Mesothelial cell of epicardium (in vitro differentiated cells): ENCODE measurements around the gene TPRKB. TPM values are rescaled to one million over a fixed set of nuclear protein-coding genes. Genes with fewer than 3 reads are reported as not detected.

Experiments
- DNase-seq, 2 experiments: peaks; one replicate each; pipeline ENCODE4 v3.0.0; 2021; ENCODE audit warnings: low spot score in 2 of 2; ENCODE audit not compliant: unreplicated experiment in 2 of 2
- H3K27ac Mint-ChIP-seq: 2 replicates; pipeline ENCODE4 v1.8.0; 2021; ENCODE audit warnings: mixed read lengths
- H3K27me3 Mint-ChIP-seq: 2 replicates; pipeline ENCODE4 v1.8.0; 2021; ENCODE audit warnings: low read depth, mixed read lengths
- H3K36me3 Mint-ChIP-seq: 2 replicates; pipeline ENCODE4 v1.8.0; 2021; ENCODE audit warnings: mixed read lengths
- H3K4me1 Mint-ChIP-seq: 2 replicates; pipeline ENCODE4 v1.8.0; 2021; ENCODE audit warnings: mixed read lengths
- H3K4me3 Mint-ChIP-seq: 2 replicates; pipeline ENCODE4 v1.8.0; 2021; ENCODE audit warnings: mild to moderate bottlenecking, moderate library complexity, mixed read lengths
- H3K9me3 Mint-ChIP-seq: 2 replicates; pipeline ENCODE4 v1.8.0; 2021; ENCODE audit warnings: mixed read lengths
- total RNA-seq: library from RNA; stranded (reverse); gene quantifications from 3 replicates; pipeline ENCODE4 v1.2.1, GENCODE V29; 2021
- TF ChIP-seq, protein P1 (sequence below): fragments of 200-600 bp; sonication (generic); IDR thresholded peaks from one replicate; pipeline ENCODE4 v1.5.0; 2021; ENCODE audit warnings: antibody characterized with exemption; ENCODE audit not compliant: unreplicated experiment

Gene TPRKB
- total RNA-seq, 1 donor from 2014 or later, result 35.0 TPM

GRCh38 chr2:73749314-73749713 is 12.2 kb upstream of the TPRKB start:
- no peak for DNase-seq
- Mint-ChIP-seq H3K4me3 (no peak overlapping the region), H3K36me3 (peaks cover 47% of the 10 kb centered on the region)

DNA sequence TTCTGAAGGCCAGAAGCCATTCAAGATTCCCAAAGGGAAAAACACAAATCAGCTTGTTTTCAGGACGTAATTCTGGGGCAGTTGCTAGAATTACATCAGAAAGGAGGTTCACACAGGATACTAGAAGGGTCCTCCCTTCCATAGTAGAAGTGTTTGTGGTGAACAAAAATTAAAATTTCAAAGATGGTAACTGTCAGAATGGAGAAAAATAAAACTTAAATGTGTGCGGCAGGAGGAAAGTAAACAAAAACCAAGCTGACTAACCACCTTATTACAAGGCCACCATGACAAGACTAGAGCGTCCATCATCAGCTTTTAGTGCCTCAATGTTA is 9.7 kb upstream of the TPRKB start:
- H3K36me3 Mint-ChIP-seq, result peaks cover 42% of the 10 kb centered on the region
- H3K27me3 Mint-ChIP-seq, result no peaks in the 10 kb centered on the region
- TF ChIP-seq, protein P1, sequence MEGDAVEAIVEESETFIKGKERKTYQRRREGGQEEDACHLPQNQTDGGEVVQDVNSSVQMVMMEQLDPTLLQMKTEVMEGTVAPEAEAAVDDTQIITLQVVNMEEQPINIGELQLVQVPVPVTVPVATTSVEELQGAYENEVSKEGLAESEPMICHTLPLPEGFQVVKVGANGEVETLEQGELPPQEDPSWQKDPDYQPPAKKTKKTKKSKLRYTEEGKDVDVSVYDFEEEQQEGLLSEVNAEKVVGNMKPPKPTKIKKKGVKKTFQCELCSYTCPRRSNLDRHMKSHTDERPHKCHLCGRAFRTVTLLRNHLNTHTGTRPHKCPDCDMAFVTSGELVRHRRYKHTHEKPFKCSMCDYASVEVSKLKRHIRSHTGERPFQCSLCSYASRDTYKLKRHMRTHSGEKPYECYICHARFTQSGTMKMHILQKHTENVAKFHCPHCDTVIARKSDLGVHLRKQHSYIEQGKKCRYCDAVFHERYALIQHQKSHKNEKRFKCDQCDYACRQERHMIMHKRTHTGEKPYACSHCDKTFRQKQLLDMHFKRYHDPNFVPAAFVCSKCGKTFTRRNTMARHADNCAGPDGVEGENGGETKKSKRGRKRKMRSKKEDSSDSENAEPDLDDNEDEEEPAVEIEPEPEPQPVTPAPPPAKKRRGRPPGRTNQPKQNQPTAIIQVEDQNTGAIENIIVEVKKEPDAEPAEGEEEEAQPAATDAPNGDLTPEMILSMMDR, result no peak
- H3K4me3 Mint-ChIP-seq, result no peak overlapping the region
- no peaks in the 10 kb centered on the region for H3K4me1 Mint-ChIP-seq
- peaks cover 11% of the 10 kb centered on the region for H3K9me3 Mint-ChIP-seq
- DNase-seq, result no peak
- H3K27ac Mint-ChIP-seq, result no peak overlapping the region

More at GRCh38 chr2:73749314-73749713, 12.2 kb upstream of the TPRKB start:
- Mint-ChIP-seq H3K4me1 (no peaks in the 10 kb centered on the region), H3K27ac (no peak overlapping the region), H3K27me3 (no peaks in the 10 kb centered on the region), H3K9me3 (peaks cover 9% of the 10 kb centered on the region)
- TF ChIP-seq, protein P1, result no peak

DNA sequence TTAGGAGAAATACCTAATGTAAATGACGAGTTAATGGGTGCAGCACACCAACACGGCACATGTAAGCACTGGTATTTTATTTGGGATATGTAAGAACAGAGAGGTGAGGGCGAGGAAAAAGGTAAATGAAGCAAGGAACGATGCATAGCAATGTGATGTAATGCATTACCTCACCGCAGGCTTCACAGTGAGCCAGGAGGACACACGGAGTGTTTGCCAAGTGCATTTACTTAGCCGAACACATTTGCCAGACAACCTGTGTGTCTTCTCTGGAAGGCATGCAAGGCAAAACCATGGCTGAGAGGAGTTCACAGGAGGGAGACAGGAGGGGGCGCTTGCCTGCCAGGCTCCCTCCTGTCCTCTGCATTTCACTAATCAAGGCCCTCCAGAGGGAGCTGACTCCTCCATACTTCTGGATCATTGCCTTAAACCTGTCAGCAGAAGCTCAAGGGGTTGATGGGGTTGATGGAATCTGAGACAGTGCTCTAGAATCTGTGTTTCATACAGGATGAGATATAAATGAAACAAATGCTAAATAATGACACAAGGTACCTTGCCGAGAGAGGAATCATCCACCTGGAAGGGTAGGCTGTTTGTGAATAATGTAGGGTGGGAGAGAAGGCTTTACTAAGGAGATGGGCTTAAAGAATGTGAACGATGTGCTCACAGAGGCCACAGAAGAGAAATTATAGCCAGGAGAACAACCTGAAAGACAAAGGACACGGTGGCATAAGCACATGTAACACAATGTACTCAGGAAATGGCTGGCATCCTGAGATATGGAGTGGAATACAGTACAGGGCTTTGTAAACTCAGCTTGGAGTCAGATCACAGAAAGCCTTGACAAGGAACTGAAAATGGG is 9.1 kb upstream of the TPRKB start:
- DNase-seq, result no peak
- Mint-ChIP-seq H3K4me3 (no peak overlapping the region), H3K4me1 (no peaks in the 10 kb centered on the region), H3K9me3 (peaks cover 11% of the 10 kb centered on the region), H3K27ac (no peak overlapping the region), H3K36me3 (peaks cover 41% of the 10 kb centered on the region), H3K27me3 (peaks cover 5% of the 10 kb centered on the region)
- TF ChIP-seq, protein P1, result no peak

GRCh38 chr2:73740767-73741166 is 3.6 kb upstream of the TPRKB start:
- Mint-ChIP-seq H3K27me3 (peaks cover 27% of the 10 kb centered on the region), H3K4me3 (no peak overlapping the region), H3K4me1 (peaks cover 7% of the 10 kb centered on the region), H3K9me3 (peaks cover 17% of the 10 kb centered on the region), H3K36me3 (peaks cover 32% of the 10 kb centered on the region), H3K27ac (no peak overlapping the region)
- DNase-seq, result no peak
- TF ChIP-seq, protein P1, result no peak

DNA sequence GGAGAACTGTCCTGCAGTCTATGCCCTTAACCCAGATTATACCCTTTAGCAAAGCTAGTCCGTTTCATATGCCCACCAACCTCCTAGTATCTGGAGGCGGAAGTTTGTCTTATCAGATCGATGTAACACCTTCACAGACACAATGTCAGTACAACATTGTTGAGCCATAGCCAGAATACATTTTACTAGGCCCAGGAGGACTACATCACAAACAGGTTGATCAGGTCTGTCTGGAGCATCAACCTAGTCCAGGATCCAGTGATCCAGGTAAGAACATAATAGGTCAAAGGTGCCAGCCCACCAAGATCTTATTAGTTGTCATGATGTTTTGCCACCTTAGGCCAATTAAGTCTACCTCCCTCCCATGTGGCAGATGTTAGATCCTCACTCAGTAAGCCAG is 2.0 kb upstream of the TPRKB start:
- Mint-ChIP-seq H3K27ac (no peak overlapping the region), H3K4me1 (peaks cover 7% of the 10 kb centered on the region), H3K27me3 (peaks cover 27% of the 10 kb centered on the region), H3K4me3 (no peak overlapping the region), H3K36me3 (peaks cover 20% of the 10 kb centered on the region), H3K9me3 (peaks cover 9% of the 10 kb centered on the region)
- TF ChIP-seq, protein P1, result no peak
- DNase-seq, result no peak
